Heart left ventricle (tissue), 16 donors: ENCODE measurements around the gene TAF11L9. TPM values are rescaled to one million over a fixed set of nuclear protein-coding genes. Genes with fewer than 3 reads are reported as not detected.
"Not testable (repeated sequence)": the region's sequence is repeated elsewhere in the genome, so short reads cannot be mapped to it uniquely, and the experiment has no call there.

ENCODE experiments used
- ATAC-seq, 4 donors: fragments of 200-7000 bp; cut with Tn5 transposase; one replicate each; pipeline ENCODE4 v1.9.1; 2020 to 2022; ENCODE audit warnings: moderate library complexity in 4 of 4, mild to moderate bottlenecking in 3 of 4, moderate number of reproducible peaks in 1 of 4
- DNase-seq, 5 donors: peaks; one replicate each; pipeline ENCODE4 v3.0.0-alpha.2; 2020
- H3K27ac ChIP-seq, 12 donors: fragments of 200-600 bp; sonication (generic) in 4 of 12; one replicate each; pipeline versions ENCODE4 v1.5.0 to v1.8.0; 2016 to 2022; ENCODE audit warnings: mild to moderate bottlenecking in 2 of 12
- H3K27me3 ChIP-seq, 9 donors: fragments of 200-600 bp; sonication (generic) in 2 of 9; one replicate each; pipeline versions ENCODE4 v1.5.1 to v1.8.0; 2016 to 2022; ENCODE audit warnings: mild to moderate bottlenecking in 3 of 9
- H3K36me3 ChIP-seq, 9 donors: fragments of 200-600 bp; sonication (generic) in 2 of 9; one replicate each; pipeline versions ENCODE4 v1.5.0 to v1.8.0; 2018 to 2022; ENCODE audit warnings: mild to moderate bottlenecking in 2 of 9
- H3K4me1 ChIP-seq, 12 donors: fragments of 200-600 bp; sonication (generic) in 4 of 12; one replicate each; pipeline versions ENCODE4 v1.5.0 to v1.8.0; 2016 to 2022; ENCODE audit warnings: mild to moderate bottlenecking in 3 of 12
- H3K4me3 ChIP-seq, 12 donors: fragments of 200-600 bp; sonication (generic) in 4 of 12; one replicate each; pipeline versions ENCODE4 v1.5.0 to v1.8.0; 2017 to 2022; ENCODE audit warnings: mild to moderate bottlenecking in 9 of 12, moderate library complexity in 4 of 12
- H3K9me3 ChIP-seq, 12 donors: fragments of 200-600 bp; sonication (generic) in 4 of 12; one replicate each; pipeline versions ENCODE4 v1.5.0 to v1.8.0; 2016 to 2022; ENCODE audit warnings: mild to moderate bottlenecking in 1 of 12
- POLR2A ChIP-seq, 2 donors: fragments of 450-650 bp; IDR thresholded peaks; one replicate each; pipeline ENCODE4 v1.6.1; 2017; ENCODE audit warnings: antibody characterized with exemption in 2 of 2, mild to moderate bottlenecking in 2 of 2, moderate library complexity in 2 of 2
- WGBS, 4 donors: extraction: QIAGEN DNeasy Blood & Tissue Kit in 2 of 4; methylation state at CpG; one replicate each; pipeline versions ENCODE4 v1.1.5 to v1.1.7; 2013 to 2018; 5-methylcytosine and 5-hydroxymethylcytosine counted together
- intact Hi-C, 10 donors: fragments of 100-400 bp; cut with DNase I; formaldehyde crosslinking; loops; one replicate each; pipeline versions ENCODE4 v1.11.1 to v1.14.2; 2022
- polyA plus RNA-seq, 2 donors: library from polyadenylated mRNA; stranded (reverse); fragments of 200-250 nt; gene quantifications; one replicate each; pipeline ENCODE4 v1.2.3, GENCODE V29; 2013
- total RNA-seq, 9 donors: library from RNA; depleted of rRNA in 2 of 9; stranded (reverse); fragments of >200 nt in 2 of 9; fragmentation: NEBNext Ultra II Directional in 3 of 9; extraction: Animal tissue kit (Norgen Biotek cat#: 25700) in 3 of 9; gene quantifications; one replicate each; pipeline versions ENCODE4 v1.1.0 to v1.2.4, GENCODE V29; 2016 to 2023
- TF ChIP-seq, protein P1 (sequence below), 12 donors: fragments of 200-600 bp; sonication (generic) in 4 of 12; IDR thresholded peaks; one replicate each; pipeline versions ENCODE4 v1.5.0 to v1.8.0; 2018 to 2022; ENCODE audit warnings: antibody characterized with exemption in 12 of 12, mild to moderate bottlenecking in 5 of 12
- donor health status: ischemic (EF 13 %, LVEDD 7.1; RV severe dilation, severe dysfunction).
- donor health status: healthy with polysubstance abuse.
- donor health status: DM: no; HTN: yes; CAD: no.
- donor health status: DM: no; HTN: no; CAD: no.
- donor health status: ischemic (EF 25% LVEDD 6.9; RV normal size, moderate dysfunction).
- donor health status: ischemic (EF 25% LVEDD 5.7; RV mildly dilated, moderate dysfunction).
- donor health status: healthy.
- donor health status: DM: yes; HTN: yes; CAD: no.
- donor health status: ischemic (EF 35%, LVEDD 5.7; RV mildly dilated, moderate dysfunction).
- donor health status: nonischemic (EF 11% LVEDD 7.7; RV severe dilation, severe dysfunction).
- donor health status: DM: yes; HTN: yes; CAD: no.
- donor health status: PGD.
- donor health status: ischemic (EF 29% LVEDD 5.4; RV normal size, mild dysfunction).
- donor health status: nonischemic (EF 23%, LVEDD 6.1; RV moderate dilation, normal function).

TAF11L9 gene
- total and polyA plus RNA-seq, 11 donors, result not detected

GRCh38 chr5:17619354-17619753, 25.2 kb upstream of the TAF11L9 start:
- Histone ChIP-seq H3K4me3 (no peak overlapping the region), H3K9me3 (peaks cover 0 to 4% (median 0%) of the 10 kb centered on the region in 12 donors), H3K4me1 (no peaks in the 10 kb centered on the region), H3K27ac (no peak overlapping the region), H3K27me3 (no peaks in the 10 kb centered on the region), H3K36me3 (no peaks in the 10 kb centered on the region)
- 83 to 91% (median 86%) methylated on average over 3 of the region's 3 CpGs for WGBS, 4 donors
- no peak for DNase-seq
- intact Hi-C loops, result no loop called here
- TF ChIP-seq, protein P1, sequence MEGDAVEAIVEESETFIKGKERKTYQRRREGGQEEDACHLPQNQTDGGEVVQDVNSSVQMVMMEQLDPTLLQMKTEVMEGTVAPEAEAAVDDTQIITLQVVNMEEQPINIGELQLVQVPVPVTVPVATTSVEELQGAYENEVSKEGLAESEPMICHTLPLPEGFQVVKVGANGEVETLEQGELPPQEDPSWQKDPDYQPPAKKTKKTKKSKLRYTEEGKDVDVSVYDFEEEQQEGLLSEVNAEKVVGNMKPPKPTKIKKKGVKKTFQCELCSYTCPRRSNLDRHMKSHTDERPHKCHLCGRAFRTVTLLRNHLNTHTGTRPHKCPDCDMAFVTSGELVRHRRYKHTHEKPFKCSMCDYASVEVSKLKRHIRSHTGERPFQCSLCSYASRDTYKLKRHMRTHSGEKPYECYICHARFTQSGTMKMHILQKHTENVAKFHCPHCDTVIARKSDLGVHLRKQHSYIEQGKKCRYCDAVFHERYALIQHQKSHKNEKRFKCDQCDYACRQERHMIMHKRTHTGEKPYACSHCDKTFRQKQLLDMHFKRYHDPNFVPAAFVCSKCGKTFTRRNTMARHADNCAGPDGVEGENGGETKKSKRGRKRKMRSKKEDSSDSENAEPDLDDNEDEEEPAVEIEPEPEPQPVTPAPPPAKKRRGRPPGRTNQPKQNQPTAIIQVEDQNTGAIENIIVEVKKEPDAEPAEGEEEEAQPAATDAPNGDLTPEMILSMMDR (IDR thresholded peaks at IDR 0.05), result no peak
- no peak for TF ChIP-seq POLR2A (IDR thresholded peaks at IDR 0.05)
- ATAC-seq, result no peak

GRCh38 chr5:17614872-17615605, 20.8 kb upstream of the TAF11L9 start:
- DNase-seq, result no peak
- no peaks in the 10 kb centered on the region for H3K36me3 ChIP-seq
- no peaks in the 10 kb centered on the region for H3K4me1 ChIP-seq
- no peak overlapping the region for H3K27ac ChIP-seq
- H3K9me3 ChIP-seq, result no peaks in the 10 kb centered on the region
- no peak overlapping the region for H3K4me3 ChIP-seq
- no peaks in the 10 kb centered on the region for H3K27me3 ChIP-seq
- intact Hi-C loops, result no loop called here
- TF ChIP-seq, protein P1 (IDR thresholded peaks at IDR 0.05), result no peak
- no peak for TF ChIP-seq POLR2A (IDR thresholded peaks at IDR 0.05)
- WGBS, 4 donors, result 80 to 89% (median 88%) methylated on average over 12 to 17 of the region's 17 CpGs
- ATAC-seq, result no peak

- H3K9me3 ChIP-seq, H3K27me3 ChIP-seq, H3K4me1 ChIP-seq, H3K36me3 ChIP-seq, DNase-seq, intact Hi-C loops, H3K4me3 ChIP-seq, H3K27ac ChIP-seq, ATAC-seq: not testable (repeated sequence)
- 53 to 67% (median 65%) methylated on average over 2 of the region's 2 CpGs for WGBS, 4 donors
Measured at GRCh38 chr5:17610092-17610491, 15.9 kb upstream of the TAF11L9 start, which contains the start of gene TAF11L12. TSS of gene TAF11L12 (plus strand) at chr5:17610392.

GRCh38 chr5:17607461-17607860, 13.3 kb upstream of the TAF11L9 start:
- 78 to 88% (median 83%) methylated on average over 4 of the region's 4 CpGs for WGBS, 4 donors
- not testable (repeated sequence) for ATAC-seq

GRCh38 chr5:17604951-17605350, 10.8 kb upstream of the TAF11L9 start:
- 87 to 96% (median 91%) methylated on average over 12 to 14 of the region's 14 CpGs for WGBS, 4 donors
- Histone ChIP-seq H3K4me3 (no peak overlapping the region), H3K4me1 (no peaks in the 10 kb centered on the region), H3K27ac (no peak overlapping the region), H3K9me3 (no peaks in the 10 kb centered on the region), H3K27me3 (no peaks in the 10 kb centered on the region), H3K36me3 (no peaks in the 10 kb centered on the region)
- ATAC-seq (no peak), DNase-seq (no peak)
- no peak for TF ChIP-seq POLR2A (IDR thresholded peaks at IDR 0.05)
- TF ChIP-seq, protein P1 (IDR thresholded peaks at IDR 0.05), result no peak
- intact Hi-C loops, result no loop called here

More at GRCh38 chr5:17607461-17607860, 13.3 kb upstream of the TAF11L9 start:
- H3K36me3 ChIP-seq, H3K4me3 ChIP-seq, H3K27ac ChIP-seq, intact Hi-C loops, DNase-seq, H3K4me1 ChIP-seq, H3K27me3 ChIP-seq, H3K9me3 ChIP-seq: not testable (repeated sequence)

DNA sequence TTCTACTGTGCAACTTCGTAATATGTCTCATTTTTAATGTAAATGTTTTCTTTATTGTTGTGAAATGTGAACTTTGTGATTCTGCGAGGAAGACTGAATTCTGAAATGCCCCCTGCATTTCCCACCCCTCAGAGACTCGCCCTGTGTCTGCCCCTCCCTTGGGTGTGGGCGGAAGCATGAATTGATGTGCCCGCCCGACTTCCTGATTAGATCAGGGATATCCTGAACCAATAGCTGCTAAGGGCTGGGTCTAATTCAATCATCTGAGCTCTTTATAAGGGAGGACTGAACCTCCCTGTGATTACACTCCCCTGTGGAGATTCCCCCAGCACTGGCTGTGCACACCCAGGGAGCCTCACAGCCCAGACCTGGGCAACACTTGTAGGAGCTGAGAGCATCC, 9.7 kb upstream of the TAF11L9 start, which contains the start of gene TAF11L11:
TSS of gene TAF11L11 (plus strand) at position 304 of the 400 bp plus-strand sequence.
- 48 to 66% (median 54%) methylated on average over 6 of the region's 6 CpGs for WGBS, 4 donors
- H3K36me3 ChIP-seq, H3K4me1 ChIP-seq, H3K9me3 ChIP-seq, H3K27ac ChIP-seq, H3K4me3 ChIP-seq, DNase-seq, ATAC-seq, intact Hi-C loops, H3K27me3 ChIP-seq: not testable (repeated sequence)

DNA sequence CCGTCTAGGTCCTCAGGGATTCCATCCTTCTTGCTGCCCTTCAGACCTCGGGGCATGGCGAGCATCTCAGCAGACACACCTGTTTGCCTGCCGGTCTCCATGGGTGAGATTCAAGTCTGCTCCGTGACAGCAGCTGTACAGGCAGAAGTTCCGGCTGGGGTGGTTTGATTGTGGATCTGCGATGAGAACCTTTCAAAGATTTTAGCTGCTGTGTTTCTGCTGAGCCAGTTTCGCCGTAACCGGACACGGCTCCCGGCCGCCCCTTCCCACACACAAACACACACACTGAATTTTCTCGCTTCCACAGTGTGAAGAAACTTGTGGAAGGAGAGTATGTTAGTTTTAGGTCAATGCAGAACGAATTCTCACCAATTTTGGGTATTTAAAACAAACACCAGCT, 3.5 kb upstream of the TAF11L9 start, which contains the start of gene TAF11L10:
TSS of gene TAF11L10 (minus strand) at position 101 of the 400 bp plus-strand sequence.
- WGBS, 4 donors, result no CpG with 5 or more reads among the region's 15 CpGs
- intact Hi-C loops, H3K27ac ChIP-seq, H3K27me3 ChIP-seq, H3K4me3 ChIP-seq, DNase-seq, ATAC-seq, H3K9me3 ChIP-seq, H3K36me3 ChIP-seq, H3K4me1 ChIP-seq: not testable (repeated sequence)

GRCh38 chr5:17590860-17591259, 3.3 kb downstream of the TAF11L9 start, which contains the start of gene TAF11L8:
TSS of gene TAF11L8 (minus strand) at chr5:17590960.
- intact Hi-C loops, H3K36me3 ChIP-seq, H3K9me3 ChIP-seq, H3K4me3 ChIP-seq, H3K27ac ChIP-seq, H3K4me1 ChIP-seq, DNase-seq, H3K27me3 ChIP-seq, ATAC-seq: not testable (repeated sequence)
- no CpG with 5 or more reads among the region's 16 CpGs for WGBS, 4 donors
